Esophagus squamous epithelium (tissue), 4 donors: Measurements from ENCODE around the gene NMT2.

Experiments used
- POLR2A ChIP-seq, 4 donors: fragments of 450-650 bp; IDR thresholded peaks; one replicate each; pipeline ENCODE4 v1.6.1; 2017; ENCODE audit warnings: antibody characterized with exemption in 4 of 4, mild to moderate bottlenecking in 4 of 4, moderate library complexity in 3 of 4
- TF ChIP-seq, protein P1 (sequence below), 6 experiments: fragments of 450-650 bp in 4 of 6; fragments of 200-600 bp in 2 of 6; sonication (generic) in 2 of 6; IDR thresholded peaks; one replicate each; pipeline ENCODE4 v1.5.1; 2016 to 2019; ENCODE audit warnings: antibody characterized with exemption in 6 of 6, mild to moderate bottlenecking in 4 of 6, moderate library complexity in 4 of 6

DNA sequence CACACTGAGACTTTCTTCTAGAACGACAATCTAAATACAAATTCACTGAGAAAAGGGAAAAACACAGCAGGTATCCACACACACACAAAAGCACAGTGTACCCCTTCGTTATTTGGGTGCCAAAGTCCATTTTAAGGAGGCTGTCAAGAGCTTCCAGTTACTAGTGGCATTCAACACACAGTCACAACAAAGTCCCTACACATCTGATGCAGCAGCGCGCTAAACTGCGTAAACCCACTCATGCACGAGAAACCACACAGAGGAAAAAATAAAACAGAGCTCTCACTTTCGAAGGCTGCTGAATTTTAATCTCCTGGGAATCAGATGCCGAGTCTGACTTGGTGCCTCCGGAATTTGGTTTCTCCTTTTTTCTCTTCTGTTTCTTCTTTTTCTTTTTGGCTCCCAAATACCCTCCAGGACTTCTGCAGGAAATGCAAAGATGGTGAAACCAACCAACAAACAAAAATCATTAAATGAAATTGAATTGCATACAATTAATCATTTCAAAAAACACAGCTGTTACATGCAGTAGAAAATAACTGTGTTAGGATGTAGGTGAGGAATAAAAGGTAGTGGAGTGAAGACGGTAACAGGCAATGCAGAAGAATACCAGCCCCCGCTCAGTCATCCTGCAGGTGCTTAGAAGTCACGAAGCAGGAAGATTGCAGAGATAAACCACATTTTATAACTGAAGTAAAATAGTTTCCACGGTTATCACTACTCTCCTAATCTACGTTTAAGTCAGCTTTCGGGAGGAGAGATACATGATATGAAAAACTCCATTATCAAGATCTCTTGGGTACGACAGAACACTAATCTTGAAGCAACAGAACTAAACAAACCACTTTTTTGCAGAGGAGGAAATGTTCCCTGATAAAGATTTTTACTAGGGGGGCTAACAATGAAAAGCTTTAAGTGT, 27.1 kb downstream of the NMT2 start:
- no peak for TF ChIP-seq POLR2A (IDR thresholded peaks at IDR 0.05)
- TF ChIP-seq, protein P1, sequence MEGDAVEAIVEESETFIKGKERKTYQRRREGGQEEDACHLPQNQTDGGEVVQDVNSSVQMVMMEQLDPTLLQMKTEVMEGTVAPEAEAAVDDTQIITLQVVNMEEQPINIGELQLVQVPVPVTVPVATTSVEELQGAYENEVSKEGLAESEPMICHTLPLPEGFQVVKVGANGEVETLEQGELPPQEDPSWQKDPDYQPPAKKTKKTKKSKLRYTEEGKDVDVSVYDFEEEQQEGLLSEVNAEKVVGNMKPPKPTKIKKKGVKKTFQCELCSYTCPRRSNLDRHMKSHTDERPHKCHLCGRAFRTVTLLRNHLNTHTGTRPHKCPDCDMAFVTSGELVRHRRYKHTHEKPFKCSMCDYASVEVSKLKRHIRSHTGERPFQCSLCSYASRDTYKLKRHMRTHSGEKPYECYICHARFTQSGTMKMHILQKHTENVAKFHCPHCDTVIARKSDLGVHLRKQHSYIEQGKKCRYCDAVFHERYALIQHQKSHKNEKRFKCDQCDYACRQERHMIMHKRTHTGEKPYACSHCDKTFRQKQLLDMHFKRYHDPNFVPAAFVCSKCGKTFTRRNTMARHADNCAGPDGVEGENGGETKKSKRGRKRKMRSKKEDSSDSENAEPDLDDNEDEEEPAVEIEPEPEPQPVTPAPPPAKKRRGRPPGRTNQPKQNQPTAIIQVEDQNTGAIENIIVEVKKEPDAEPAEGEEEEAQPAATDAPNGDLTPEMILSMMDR (IDR thresholded peaks at IDR 0.05) = no peak
